Measurements from ENCODE around the gene OTUD4. TPM values are rescaled to one million over a fixed set of nuclear protein-coding genes. Genes with fewer than 3 reads are reported as not detected.
"Not testable (repeated sequence)": the region's sequence is repeated elsewhere in the genome, so short reads cannot be mapped to it uniquely, and the experiment has no call there.

Gene OTUD4, protein sequence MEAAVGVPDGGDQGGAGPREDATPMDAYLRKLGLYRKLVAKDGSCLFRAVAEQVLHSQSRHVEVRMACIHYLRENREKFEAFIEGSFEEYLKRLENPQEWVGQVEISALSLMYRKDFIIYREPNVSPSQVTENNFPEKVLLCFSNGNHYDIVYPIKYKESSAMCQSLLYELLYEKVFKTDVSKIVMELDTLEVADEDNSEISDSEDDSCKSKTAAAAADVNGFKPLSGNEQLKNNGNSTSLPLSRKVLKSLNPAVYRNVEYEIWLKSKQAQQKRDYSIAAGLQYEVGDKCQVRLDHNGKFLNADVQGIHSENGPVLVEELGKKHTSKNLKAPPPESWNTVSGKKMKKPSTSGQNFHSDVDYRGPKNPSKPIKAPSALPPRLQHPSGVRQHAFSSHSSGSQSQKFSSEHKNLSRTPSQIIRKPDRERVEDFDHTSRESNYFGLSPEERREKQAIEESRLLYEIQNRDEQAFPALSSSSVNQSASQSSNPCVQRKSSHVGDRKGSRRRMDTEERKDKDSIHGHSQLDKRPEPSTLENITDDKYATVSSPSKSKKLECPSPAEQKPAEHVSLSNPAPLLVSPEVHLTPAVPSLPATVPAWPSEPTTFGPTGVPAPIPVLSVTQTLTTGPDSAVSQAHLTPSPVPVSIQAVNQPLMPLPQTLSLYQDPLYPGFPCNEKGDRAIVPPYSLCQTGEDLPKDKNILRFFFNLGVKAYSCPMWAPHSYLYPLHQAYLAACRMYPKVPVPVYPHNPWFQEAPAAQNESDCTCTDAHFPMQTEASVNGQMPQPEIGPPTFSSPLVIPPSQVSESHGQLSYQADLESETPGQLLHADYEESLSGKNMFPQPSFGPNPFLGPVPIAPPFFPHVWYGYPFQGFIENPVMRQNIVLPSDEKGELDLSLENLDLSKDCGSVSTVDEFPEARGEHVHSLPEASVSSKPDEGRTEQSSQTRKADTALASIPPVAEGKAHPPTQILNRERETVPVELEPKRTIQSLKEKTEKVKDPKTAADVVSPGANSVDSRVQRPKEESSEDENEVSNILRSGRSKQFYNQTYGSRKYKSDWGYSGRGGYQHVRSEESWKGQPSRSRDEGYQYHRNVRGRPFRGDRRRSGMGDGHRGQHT
- total RNA-seq (2014; rRNA removed; shearing (Covaris generic)): 16.4 and 23.6 TPM in 2 replicates

DNA sequence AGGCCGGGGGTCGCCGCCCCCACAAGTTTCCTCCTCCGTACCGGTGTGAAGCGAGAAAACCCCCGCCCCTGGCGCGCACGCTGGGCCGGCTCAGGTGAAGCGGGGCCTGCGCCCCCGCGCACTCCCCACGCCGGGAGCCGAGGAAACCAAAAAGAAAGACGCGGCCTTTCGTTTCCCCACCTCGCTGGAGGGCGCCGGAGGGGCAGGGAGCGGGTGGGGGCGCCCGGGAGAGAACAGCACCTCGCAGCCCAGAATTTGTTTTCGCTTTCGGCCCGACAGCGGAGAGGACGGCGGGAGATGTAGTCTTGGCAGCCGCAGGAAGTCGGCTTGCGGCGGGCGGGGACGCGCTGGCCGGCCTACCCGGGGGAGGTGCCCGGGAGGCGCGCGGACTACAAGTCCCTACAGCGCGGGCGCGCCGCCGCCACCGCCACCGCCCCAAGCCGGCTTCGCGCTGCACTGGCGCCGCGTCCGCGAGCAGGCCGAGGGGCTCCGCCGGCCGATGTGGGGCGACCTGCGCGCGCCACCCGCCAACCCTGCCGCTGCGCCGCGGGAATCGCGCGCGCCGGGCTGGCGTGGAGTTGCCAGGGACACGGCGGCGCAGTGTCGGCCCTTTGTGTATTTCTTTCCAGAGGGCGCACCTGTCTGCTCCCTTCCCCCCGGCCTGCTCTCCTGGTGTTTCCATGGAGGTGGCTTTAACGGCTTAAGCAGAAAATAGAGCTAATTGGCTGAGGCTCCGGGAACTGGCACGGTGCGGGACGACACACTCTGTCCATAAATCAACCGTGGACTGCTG is at the start of gene OTUD4:
Gene OTUD4, minus strand, starts transcription at position 292 of the 793 bp plus-strand sequence. CDS start 616 bp downstream, outside the sequence.
- Histone ChIP-seq H3K36me3 (replicated peaks; ENCODE audit: control insufficient read depth, insufficient read depth, low read length) (no peaks in the 10 kb centered on the region), H3K27me3 (ENCODE audit: control insufficient read depth, insufficient read depth, low read length) (no peaks in the 10 kb centered on the region; the same call in 1 of the 2 replicates), H3K4me3 (ENCODE audit: insufficient read depth, low read depth, low read length) (peak within 1 kb of the TSS; percentile 80)
- DNase-seq: peak; percentile 95

GRCh38 chr4:145223228-145223627 is 42.8 kb upstream of the OTUD4 start:
- not testable (repeated sequence) for H3K4me3 ChIP-seq (ENCODE audit: insufficient read depth, low read depth, low read length); H3K36me3 ChIP-seq (replicated peaks; ENCODE audit: control insufficient read depth, insufficient read depth, low read length); DNase-seq; H3K27me3 ChIP-seq (ENCODE audit: control insufficient read depth, insufficient read depth, low read length)

DNA sequence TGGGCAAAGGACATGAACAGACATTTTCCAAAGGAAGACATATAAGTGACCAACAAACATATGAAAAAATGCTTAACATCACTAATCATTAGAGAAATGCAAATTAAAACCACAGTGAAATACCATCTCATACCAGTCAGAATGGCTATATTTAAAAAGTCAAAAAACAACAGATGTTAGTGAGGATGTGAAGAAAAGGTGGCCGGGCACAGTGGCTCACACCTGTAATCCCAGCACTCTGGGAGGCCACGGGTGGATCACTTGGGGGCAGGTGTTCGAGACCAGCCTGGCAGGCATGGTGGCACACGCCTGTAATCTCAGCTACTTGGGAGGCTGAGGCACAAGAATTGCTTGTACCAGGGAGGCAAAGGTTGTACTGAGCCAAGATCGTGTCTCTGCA is 41.1 kb upstream of the OTUD4 start:
- DNase-seq; H3K4me3 ChIP-seq (ENCODE audit: insufficient read depth, low read depth, low read length); H3K36me3 ChIP-seq (replicated peaks; ENCODE audit: control insufficient read depth, insufficient read depth, low read length): not testable (repeated sequence)

GRCh38 chr4:145219090-145219489 is 38.7 kb upstream of the OTUD4 start:
- DNase-seq: no peak
- no peak overlapping the region for H3K4me3 ChIP-seq (ENCODE audit: insufficient read depth, low read depth, low read length)

More for the DNA sequence above, 41.1 kb upstream of the OTUD4 start:
- H3K27me3 ChIP-seq (ENCODE audit: control insufficient read depth, insufficient read depth, low read length): not testable (repeated sequence)

GRCh38 chr4:145218251-145218650 is 37.9 kb upstream of the OTUD4 start:
- H3K27me3 ChIP-seq (ENCODE audit: control insufficient read depth, insufficient read depth, low read length): no peaks in the 10 kb centered on the region
- no peak overlapping the region for H3K4me3 ChIP-seq (ENCODE audit: insufficient read depth, low read depth, low read length)
- DNase-seq: peak; percentile 17
- H3K36me3 ChIP-seq (replicated peaks; ENCODE audit: control insufficient read depth, insufficient read depth, low read length): no peaks in the 10 kb centered on the region

More at GRCh38 chr4:145219090-145219489, 38.7 kb upstream of the OTUD4 start:
- Histone ChIP-seq H3K27me3 (ENCODE audit: control insufficient read depth, insufficient read depth, low read length) (no peaks in the 10 kb centered on the region), H3K36me3 (replicated peaks; ENCODE audit: control insufficient read depth, insufficient read depth, low read length) (no peaks in the 10 kb centered on the region)

GRCh38 chr4:145217349-145217748 is 37.0 kb upstream of the OTUD4 start:
- peak; percentile 35 for DNase-seq
- H3K4me3 ChIP-seq (ENCODE audit: insufficient read depth, low read depth, low read length): no peak overlapping the region
- no peaks in the 10 kb centered on the region for H3K27me3 ChIP-seq (ENCODE audit: control insufficient read depth, insufficient read depth, low read length)
- no peaks in the 10 kb centered on the region for H3K36me3 ChIP-seq (replicated peaks; ENCODE audit: control insufficient read depth, insufficient read depth, low read length)

DNA sequence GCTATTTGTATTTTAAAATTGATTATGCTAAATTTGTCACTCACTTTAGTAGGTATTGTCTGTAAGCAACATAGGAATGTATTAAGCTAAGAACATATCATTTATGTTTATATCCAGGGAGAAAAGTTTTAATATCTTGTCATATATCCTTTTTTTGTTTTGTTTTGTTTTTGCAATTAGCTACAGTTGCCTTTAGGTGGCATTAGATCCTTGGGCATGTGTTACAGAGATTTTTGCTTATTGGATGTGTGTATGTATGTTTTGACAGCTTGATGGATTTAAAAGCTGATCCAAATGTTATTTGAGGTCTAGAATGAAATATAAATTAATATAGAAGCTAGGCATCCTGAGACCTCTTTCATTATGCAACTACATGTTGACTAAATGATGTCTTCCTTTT is 36.1 kb upstream of the OTUD4 start:
- Histone ChIP-seq H3K4me3 (ENCODE audit: insufficient read depth, low read depth, low read length) (no peak overlapping the region), H3K36me3 (replicated peaks; ENCODE audit: control insufficient read depth, insufficient read depth, low read length) (no peaks in the 10 kb centered on the region), H3K27me3 (ENCODE audit: control insufficient read depth, insufficient read depth, low read length) (no peaks in the 10 kb centered on the region)
- peak; percentile 20 for DNase-seq

DNA sequence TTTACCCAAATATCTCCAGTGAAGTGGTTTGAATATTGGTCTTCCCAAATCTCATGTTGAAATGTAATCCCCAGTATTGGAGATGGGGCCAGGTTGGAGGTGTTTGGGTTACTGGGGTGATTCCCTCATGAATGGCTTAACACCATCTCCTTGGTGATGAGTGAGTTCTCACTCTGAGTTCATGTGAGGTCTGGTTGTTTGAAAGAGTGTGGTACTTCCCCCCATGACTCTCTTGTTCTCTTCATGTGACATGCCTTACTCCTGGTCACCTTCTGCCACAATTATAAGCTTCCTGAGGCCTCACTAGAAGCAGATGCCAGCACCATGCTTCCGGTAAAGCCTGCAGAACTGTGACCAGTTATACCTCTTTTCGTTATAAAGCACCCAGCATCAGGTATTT is 32.9 kb upstream of the OTUD4 start:
- H3K36me3 ChIP-seq (replicated peaks; ENCODE audit: control insufficient read depth, insufficient read depth, low read length): no peaks in the 10 kb centered on the region
- no peak for DNase-seq

DNA sequence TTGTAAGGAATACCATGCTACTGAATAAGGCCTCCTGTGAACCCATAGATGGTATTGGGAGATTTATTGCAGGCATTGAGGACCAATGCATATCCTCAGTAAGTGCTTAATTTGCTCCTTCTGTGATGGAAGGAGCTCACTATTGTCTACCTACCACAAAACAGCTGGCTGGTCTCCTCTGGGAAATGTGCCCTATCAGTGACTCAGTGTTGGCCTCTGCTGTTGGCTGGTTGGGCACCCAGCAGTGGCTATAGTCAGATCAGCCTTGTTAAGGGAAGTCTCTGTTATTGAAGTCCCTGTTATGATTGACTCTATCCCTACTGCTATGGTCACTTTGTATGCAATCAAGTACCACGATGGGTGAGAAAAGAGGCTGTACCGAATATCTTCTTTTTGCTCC is 27.5 kb upstream of the OTUD4 start:
- DNase-seq: no peak
- H3K36me3 ChIP-seq (replicated peaks; ENCODE audit: control insufficient read depth, insufficient read depth, low read length): no peaks in the 10 kb centered on the region
- no peaks in the 10 kb centered on the region for H3K27me3 ChIP-seq (ENCODE audit: control insufficient read depth, insufficient read depth, low read length)
- H3K4me3 ChIP-seq (ENCODE audit: insufficient read depth, low read depth, low read length): no peak overlapping the region

More for the DNA sequence above, 32.9 kb upstream of the OTUD4 start:
- no peaks in the 10 kb centered on the region for H3K27me3 ChIP-seq (ENCODE audit: control insufficient read depth, insufficient read depth, low read length)
- no peak overlapping the region for H3K4me3 ChIP-seq (ENCODE audit: insufficient read depth, low read depth, low read length)

DNA sequence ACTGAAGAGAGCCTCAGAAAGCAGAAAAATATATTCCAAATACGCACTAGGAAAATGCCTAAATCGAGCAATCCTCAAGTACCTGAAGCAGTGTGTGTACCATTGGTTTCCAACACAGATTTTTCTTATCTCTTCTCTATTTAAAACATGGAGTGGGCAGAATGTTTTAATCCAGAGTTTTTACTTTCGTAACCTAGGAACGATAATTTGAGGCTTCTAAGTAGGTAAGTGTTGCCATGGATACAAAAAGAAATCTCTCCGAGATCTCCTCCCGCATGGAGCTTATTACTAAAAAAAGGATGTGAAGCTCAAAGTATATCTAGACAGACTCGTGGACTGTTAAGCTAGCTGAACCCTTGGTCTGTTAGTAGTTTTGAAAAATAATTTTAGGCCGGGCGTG is 23.0 kb upstream of the OTUD4 start:
- no peaks in the 10 kb centered on the region for H3K27me3 ChIP-seq (ENCODE audit: control insufficient read depth, insufficient read depth, low read length)
- DNase-seq: no peak
- H3K36me3 ChIP-seq (replicated peaks; ENCODE audit: control insufficient read depth, insufficient read depth, low read length): no peaks in the 10 kb centered on the region
- no peak overlapping the region for H3K4me3 ChIP-seq (ENCODE audit: insufficient read depth, low read depth, low read length)

DNA sequence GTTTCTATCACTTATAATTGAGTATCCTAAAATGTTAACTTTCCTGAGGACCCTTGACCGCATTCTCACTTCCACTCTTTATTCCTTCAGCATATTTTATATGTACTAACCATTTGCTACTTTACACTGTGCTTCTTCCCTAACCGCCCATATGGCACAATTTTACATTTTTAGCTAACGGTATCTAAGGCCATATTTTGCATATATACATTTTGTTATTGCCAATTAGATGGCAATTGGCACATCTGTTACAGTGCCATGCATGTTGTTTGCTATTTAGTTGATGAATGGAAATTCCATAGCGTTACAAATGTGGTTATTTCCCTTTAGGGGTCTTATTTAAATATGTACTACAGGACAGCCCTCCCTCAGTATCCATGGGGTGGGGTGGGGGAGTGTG is 20.0 kb upstream of the OTUD4 start:
- Histone ChIP-seq H3K36me3 (replicated peaks; ENCODE audit: control insufficient read depth, insufficient read depth, low read length) (no peaks in the 10 kb centered on the region), H3K4me3 (ENCODE audit: insufficient read depth, low read depth, low read length) (no peak overlapping the region), H3K27me3 (ENCODE audit: control insufficient read depth, insufficient read depth, low read length) (no peaks in the 10 kb centered on the region)
- DNase-seq: no peak

GRCh38 chr4:145199051-145199716 is 18.8 kb upstream of the OTUD4 start:
- no peaks in the 10 kb centered on the region for H3K36me3 ChIP-seq (replicated peaks; ENCODE audit: control insufficient read depth, insufficient read depth, low read length)
- no peak for DNase-seq
- H3K4me3 ChIP-seq (ENCODE audit: insufficient read depth, low read depth, low read length): no peak overlapping the region

DNA sequence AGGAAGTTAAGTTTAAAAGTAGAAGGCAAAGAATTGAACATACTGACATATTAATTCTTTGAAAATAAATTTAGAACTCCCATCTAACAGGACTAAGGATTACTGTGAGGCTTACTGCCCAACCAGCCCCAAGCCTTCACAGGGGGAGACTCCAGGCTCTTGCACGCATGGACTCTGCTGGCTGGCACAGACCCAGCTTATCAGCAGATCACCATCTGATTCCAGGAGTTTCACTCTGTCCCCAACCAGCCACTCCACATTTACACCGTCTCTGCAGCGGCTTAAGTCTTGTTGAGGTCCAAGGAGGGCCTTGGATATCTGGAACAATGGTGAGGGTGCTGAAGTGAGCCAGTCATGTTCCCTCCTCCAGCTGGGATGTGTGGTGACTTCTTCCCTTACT is 16.4 kb upstream of the OTUD4 start:
- Histone ChIP-seq H3K36me3 (replicated peaks; ENCODE audit: control insufficient read depth, insufficient read depth, low read length) (no peaks in the 10 kb centered on the region), H3K4me3 (ENCODE audit: insufficient read depth, low read depth, low read length) (no peak overlapping the region), H3K27me3 (ENCODE audit: control insufficient read depth, insufficient read depth, low read length) (no peaks in the 10 kb centered on the region)
- no peak for DNase-seq

More at GRCh38 chr4:145199051-145199716, 18.8 kb upstream of the OTUD4 start:
- no peaks in the 10 kb centered on the region for H3K27me3 ChIP-seq (ENCODE audit: control insufficient read depth, insufficient read depth, low read length)

Measured in H7 (cell line).